Activated CD8-positive, alpha-beta memory T cell treated with anti-CD3 and anti-CD28 coated beads for 36 hours (primary cell): ENCODE results near the gene TNFAIP2. TPM values are rescaled to one million over a fixed set of nuclear protein-coding genes. Genes with fewer than 3 reads are reported as not detected.

Source experiments
- CTCF ChIA-PET: fragments of 350-600 bp; sonication (Branson Sonifier 250); formaldehyde crosslinking; loops from one replicate; lab custom pipeline; 2021; ENCODE audit warnings: antibody characterized with exemption; lab: Charles Lee
- POLR2A ChIA-PET: fragments of 350-600 bp; sonication (Branson Sonifier 250); formaldehyde crosslinking; loops from one replicate; lab custom pipeline; 2021; ENCODE audit warnings: antibody characterized with exemption; lab: Charles Lee
- total RNA-seq, 2 experiments: library from RNA; stranded (reverse); gene quantifications; one replicate each; pipeline ENCODE4 v1.2.3, GENCODE V29; 2021

Gene TNFAIP2
- total RNA-seq, 2 experiments from 2014 or later = 0.82 to 1.1 TPM

GRCh38 chr14:103091041-103091882 lies 32.0 kb upstream of the TNFAIP2 start:
- CTCF ChIA-PET = interaction anchor here (0.8 to 2.3 kb wide), 2 partner anchors 14 to 15 kb away, joined by 3 to 10 read pairs; no protein-coding TSS in a partner anchor
- POLR2A ChIA-PET = no interaction called here

GRCh38 chr14:103091883-103092222 lies 31.4 kb upstream of the TNFAIP2 start:
- POLR2A ChIA-PET = no interaction called here
- CTCF ChIA-PET = interaction anchor here (0.9 to 2.3 kb wide), 2 partner anchors 13 to 397 kb away, joined by 4 to 10 read pairs; no protein-coding TSS in a partner anchor

DNA sequence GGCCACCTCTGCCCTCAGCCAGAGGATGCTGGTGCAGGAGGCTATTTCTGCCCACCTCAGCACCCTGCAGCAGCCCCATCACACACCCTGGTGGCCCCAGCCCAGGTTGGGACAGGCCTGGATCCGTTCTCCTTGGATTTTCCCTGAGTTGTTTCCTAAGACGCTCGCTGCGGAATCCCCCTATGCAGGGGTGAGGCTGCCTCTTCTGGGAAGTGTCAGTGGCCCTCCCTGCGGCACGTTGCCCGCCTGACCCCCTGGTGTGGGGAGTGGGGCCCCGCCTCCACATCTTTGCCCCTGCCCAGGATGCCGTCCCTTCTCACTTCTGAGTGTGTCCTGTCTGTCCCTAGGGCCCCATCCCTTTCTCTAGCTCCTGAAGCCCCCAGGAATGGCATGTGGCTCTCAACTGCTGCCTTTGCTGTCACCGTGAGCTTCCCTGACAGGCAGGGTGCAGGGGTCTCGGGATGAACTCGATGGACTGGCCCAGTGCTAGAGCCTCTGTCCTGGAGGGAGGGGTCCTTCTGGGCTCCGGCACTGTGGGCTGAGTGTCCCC lies 29.3 kb upstream of the TNFAIP2 start:
- POLR2A ChIA-PET = no interaction called here

GRCh38 chr14:103094406-103095209 lies 28.7 kb upstream of the TNFAIP2 start, which contains the start of gene EXOC3L4:
EXOC3L4 (plus strand) TSS chr14:103094725; CDS start chr14:103100220, 5,495 bp downstream.
- POLR2A ChIA-PET = no interaction called here

More for the DNA sequence above, 29.3 kb upstream of the TNFAIP2 start:
- CTCF ChIA-PET = no interaction called here

GRCh38 chr14:103095210-103095778 lies 28.0 kb upstream of the TNFAIP2 start:
- ChIA-PET POLR2A (no interaction called here), CTCF (interaction anchor here (2.8 kb wide), 1 partner anchor 10 kb away, joined by 21 read pairs; no protein-coding TSS in a partner anchor)

More at GRCh38 chr14:103094406-103095209, 28.7 kb upstream of the TNFAIP2 start, which contains the start of gene EXOC3L4:
- CTCF ChIA-PET = interaction anchor here (2.8 kb wide), 1 partner anchor 11 kb away, joined by 21 read pairs; no protein-coding TSS in a partner anchor

- CTCF ChIA-PET = interaction anchor here (2.8 kb wide), 1 partner anchor 9 kb away, joined by 21 read pairs; no protein-coding TSS in a partner anchor
- POLR2A ChIA-PET = no interaction called here
Measured at GRCh38 chr14:103096387-103096786, 26.9 kb upstream of the TNFAIP2 start.

DNA sequence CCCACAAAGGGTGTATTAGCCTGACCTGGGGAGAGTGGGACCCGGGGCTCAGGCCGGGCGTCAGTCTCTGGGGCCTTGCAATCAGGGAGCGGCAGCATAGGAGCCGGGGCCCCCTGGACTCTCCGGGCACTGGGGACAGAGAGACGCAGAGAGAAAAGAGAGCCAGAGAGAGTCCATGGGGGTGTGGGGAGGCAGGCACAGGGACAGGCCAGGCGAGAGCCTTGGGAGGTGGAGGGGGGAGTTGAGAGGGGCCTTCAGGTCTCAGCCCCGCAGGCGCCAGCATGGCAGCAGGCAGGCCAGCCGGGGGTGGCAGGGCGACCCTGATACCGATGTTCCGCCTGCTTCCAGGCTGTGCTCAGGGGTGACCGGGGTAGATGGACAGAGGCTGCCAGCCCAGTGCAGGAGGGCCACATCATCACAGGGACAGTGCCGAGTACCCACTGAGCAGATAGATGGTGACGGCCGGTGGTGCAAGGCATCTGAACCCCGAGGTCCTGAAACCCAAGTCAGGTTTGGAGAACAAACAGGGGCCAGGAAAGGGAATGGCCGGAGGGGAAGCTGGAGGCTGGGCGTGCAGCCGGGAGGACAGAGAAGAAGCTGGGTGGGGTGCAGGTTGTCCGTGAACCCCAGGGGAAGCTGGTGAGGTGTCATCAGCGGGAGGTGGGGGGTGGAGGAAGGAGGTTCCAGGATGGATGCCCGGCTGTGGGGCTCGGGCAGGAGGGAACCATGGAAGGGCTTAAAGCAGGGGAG lies 25.8 kb upstream of the TNFAIP2 start:
- ChIA-PET POLR2A (no interaction called here), CTCF (interaction anchor here (2.8 kb wide), 1 partner anchor 8 kb away, joined by 21 read pairs; no protein-coding TSS in a partner anchor)

- ChIA-PET CTCF (no interaction called here), POLR2A (no interaction called here)
Measured at GRCh38 chr14:103097994-103098957, 25.0 kb upstream of the TNFAIP2 start.

DNA sequence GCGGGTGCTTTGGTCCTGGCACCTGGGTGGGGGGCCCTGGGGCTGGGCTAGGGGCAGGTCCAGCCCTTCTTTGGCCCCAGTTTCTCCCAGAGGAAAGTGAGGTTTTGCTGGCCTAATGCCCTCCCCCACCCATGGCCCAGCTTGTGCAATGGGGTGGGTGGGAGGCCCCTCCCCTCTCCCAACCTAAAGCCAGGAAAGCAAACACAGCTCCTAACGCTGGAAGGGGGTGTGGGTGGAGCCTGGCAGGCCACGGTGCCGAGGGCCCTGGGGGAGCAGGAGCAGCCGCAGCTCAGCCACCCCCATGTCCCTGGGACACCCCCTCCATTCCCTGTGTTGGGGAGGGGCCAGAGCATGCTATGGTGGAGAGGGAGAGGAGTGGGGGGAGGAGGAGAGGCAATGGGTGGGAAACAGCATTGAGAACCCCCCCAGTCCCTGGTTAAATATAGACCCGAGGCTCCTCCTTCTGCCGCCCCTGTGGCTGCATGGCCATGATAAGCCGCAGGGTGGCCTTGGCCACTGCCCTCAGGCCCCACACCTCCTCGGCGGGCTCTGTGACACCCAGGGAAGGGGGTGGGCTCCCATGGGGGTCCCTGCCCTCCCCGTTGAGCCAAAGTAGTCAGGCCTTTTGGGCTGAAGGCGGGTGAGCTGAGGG lies 24.1 kb upstream of the TNFAIP2 start:
- POLR2A ChIA-PET = no interaction called here
- CTCF ChIA-PET = no interaction called here

DNA sequence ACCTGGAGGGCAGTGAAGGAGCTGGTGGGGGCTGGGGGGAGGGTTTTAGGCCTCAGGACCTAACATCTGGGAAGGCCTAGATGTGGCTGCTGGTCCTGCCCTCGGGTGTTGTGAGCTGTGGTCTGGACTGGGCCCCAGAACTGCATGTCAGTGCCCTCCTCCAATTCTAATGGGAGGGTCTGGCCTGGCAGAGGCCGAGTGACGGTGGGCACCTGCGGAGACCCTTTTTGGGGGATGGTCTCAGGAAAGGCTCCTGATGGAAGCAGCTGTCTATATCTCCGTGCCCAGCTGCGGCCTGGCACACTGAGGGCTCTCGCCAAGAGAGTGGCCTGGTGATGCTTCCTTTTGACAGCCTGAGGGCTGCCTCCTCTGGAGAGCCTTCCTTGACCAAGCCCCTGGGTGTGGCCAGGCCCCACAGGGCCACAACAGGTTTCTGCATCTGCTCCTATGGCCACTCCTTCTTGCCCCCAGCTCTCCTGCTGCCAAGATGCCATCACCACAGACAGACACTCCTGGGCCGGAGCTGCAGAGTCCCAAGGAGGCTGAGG lies 23.5 kb upstream of the TNFAIP2 start:
- ChIA-PET CTCF (no interaction called here), POLR2A (no interaction called here)

DNA sequence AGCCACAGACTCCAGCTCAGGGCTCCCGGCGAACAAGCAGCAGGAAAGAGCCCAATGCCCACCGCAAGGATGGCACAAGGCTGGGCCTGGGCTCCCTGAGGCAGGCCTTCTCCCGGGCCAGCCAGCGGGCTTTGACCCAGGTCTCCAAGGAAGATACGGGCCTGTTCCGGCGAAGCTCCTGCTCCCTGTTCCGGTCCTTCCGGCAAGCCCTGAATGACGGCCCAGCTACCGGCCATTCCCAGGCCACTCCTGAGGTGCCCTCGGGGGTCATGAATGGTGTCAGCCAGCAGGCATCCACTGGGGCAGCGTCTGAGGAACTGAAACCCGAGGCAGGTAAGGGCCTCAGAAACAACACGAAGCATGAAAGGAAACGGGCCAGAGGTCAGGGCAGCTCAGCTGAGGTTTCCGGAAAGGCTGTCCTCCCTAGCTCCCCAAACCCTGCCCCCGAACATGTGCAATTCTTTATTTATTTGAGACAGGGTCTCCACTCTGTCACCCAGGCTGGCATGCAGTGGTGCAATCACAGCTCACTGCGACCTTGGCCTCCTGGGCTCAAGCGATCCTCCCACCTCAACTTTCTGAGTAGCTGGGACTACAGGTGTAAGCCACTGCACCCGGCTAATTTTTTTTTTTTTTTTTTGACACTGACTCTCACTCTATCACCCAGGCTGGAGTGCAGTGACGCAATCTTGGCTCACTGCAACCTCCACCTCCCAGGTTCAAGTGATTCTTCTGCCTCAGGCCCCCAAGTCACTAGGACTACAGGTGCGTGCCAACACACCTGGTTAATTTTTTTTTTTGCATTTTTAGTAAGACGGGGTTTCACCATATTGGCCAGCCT lies 22.8 kb upstream of the TNFAIP2 start:
- ChIA-PET POLR2A (interaction anchor here (0.6 kb wide), 1 partner anchor 14 kb away, joined by 3 read pairs; no protein-coding TSS in a partner anchor), CTCF (interaction anchor here (0.9 kb wide), 1 partner anchor 27 kb away, joined by 4 read pairs; no protein-coding TSS in a partner anchor)

GRCh38 chr14:103101257-103101962 lies 21.9 kb upstream of the TNFAIP2 start:
- ChIA-PET CTCF (interaction anchor here (0.9 kb wide), 1 partner anchor 26 kb away, joined by 4 read pairs; no protein-coding TSS in a partner anchor), POLR2A (no interaction called here)

GRCh38 chr14:103101963-103102688 lies 21.1 kb upstream of the TNFAIP2 start:
- ChIA-PET POLR2A (no interaction called here), CTCF (no interaction called here)

DNA sequence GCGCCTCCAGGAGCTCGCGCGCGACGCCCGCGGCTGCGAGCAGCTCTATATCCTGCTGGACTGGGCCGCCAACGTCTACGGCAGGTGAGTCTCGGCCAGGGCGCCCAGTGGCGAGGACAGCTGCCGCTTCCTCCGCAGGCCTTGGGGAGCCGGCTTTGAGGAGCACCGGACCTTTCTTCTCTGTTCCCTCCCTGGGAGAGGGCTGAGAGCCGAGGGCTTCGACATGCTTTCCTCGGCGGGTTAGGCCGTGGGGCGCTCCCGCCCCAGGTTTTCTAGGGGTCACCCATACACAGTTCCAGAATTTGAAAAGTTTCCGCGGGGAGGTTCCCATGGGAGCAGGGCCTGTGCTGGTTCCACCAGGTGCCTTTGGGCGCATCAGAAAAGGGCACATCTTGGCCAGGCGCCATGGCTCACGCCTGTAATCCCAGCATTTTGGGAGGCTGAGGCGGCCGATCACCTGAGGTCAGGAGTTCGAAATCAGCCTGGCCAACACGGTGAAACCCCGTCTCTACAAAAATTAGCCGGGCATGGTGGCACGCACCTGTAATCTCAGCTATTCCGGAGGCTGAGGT lies 20.5 kb upstream of the TNFAIP2 start:
- POLR2A ChIA-PET = no interaction called here

More for the DNA sequence above, 20.5 kb upstream of the TNFAIP2 start:
- CTCF ChIA-PET = interaction anchor here (1.2 kb wide), 1 partner anchor 38 kb away, joined by 3 read pairs; no protein-coding TSS in a partner anchor
